Stomach smooth muscle (tissue), 2 donors: ENCODE measurements around the gene PSMD3.
"Not testable (repeated sequence)": the region's sequence is repeated elsewhere in the genome, so short reads cannot be mapped to it uniquely, and the experiment has no call there.

Experiments used
- H3K27ac ChIP-seq: one replicate; pipeline ENCODE4 v1.7.0; 2013; ENCODE audit warnings: mild to moderate bottlenecking, low read length, inconsistent platforms
- H3K27me3 ChIP-seq, 2 donors: one replicate each; pipeline ENCODE4 v1.7.0; 2013; ENCODE audit warnings: low read length in 2 of 2; ENCODE audit not compliant: insufficient read depth in 2 of 2, control insufficient read depth in 1 of 2
- H3K36me3 ChIP-seq, 2 donors: one replicate each; pipeline ENCODE4 v1.7.0; 2013; ENCODE audit warnings: low read length in 2 of 2; ENCODE audit not compliant: control insufficient read depth in 2 of 2, insufficient read depth in 2 of 2
- H3K4me1 ChIP-seq: one replicate; pipeline ENCODE4 v1.7.0; 2013; ENCODE audit warnings: low read length; ENCODE audit not compliant: control insufficient read depth, insufficient read depth
- H3K4me3 ChIP-seq, 2 donors: one replicate each; pipeline ENCODE4 v1.7.0; 2013; ENCODE audit warnings: low read length in 2 of 2
- H3K9ac ChIP-seq, 2 donors: one replicate each; pipeline ENCODE4 v1.7.0; 2013; ENCODE audit warnings: low read length in 2 of 2, mild to moderate bottlenecking in 1 of 2
- H3K9me3 ChIP-seq, 2 donors: one replicate each; pipeline ENCODE4 v1.7.0; 2013; ENCODE audit warnings: low read length in 2 of 2; ENCODE audit not compliant: control insufficient read depth in 2 of 2
- donor health status: healthy.
- donor health status: Pancreatic carcinoma.

Gene PSMD3

DNA sequence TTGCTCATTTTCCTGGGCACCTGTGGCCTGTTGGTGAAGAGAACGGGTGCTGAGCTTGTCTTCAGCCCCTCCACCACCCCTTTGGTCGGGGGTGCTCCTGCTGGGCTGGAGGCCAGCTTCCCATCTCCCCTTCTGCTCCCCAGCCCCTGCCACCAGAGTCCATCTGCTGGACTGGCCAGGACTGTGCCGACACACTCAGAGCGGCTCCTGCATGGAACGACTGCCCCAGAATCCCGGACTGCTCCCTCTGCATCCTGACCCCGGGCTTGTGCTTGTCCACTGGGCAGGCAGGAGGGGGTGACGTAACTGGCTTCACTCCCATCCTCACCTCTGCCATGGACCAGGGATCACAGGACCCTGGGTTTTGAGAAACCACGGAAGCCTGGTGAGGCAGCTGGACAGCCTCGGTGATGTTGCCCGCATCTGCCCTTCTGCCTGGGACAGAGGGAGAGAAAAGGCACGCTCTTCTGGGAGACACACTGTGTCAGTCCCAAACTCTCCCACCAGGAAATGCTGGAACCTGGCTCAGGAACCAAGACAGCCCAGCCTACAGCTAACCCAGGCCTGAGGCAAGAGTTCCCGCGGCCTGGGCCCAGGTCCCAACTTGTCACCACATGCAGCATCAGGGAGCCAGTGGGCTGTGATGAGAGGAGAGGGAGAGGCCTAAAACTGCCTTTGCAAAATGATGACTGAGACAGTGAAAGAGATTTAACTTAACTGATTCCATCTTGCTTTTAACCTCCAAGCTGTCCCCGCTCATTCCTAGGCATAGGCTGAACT lies 33.9 kb upstream of the PSMD3 start:
- Histone ChIP-seq H3K9ac (no peak overlapping the region), H3K4me1 (no peaks in the 10 kb centered on the region), H3K9me3 (no peaks in the 10 kb centered on the region), H3K27me3 (peaks cover 0 to 4% of the 10 kb centered on the region in 2 donors), H3K4me3 (no peak overlapping the region), H3K27ac (no peak overlapping the region), H3K36me3 (no peaks in the 10 kb centered on the region)

DNA sequence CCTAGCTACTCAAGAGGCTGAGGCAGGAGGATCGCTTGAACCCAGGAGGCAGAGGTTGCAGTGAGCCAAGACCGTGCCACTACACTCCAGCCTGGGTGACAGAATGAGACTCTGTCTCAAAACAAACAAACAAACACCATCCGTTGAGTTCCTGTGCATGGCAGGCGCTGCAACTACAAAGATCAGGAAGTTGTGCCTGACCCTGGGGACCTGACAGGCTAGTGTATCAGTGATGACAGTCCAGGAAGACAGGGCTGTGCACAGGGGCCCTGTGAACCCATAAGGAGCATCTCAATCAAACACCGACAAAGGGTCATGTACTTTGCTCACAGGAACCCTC lies 32.1 kb upstream of the PSMD3 start:
- not testable (repeated sequence) for H3K9ac ChIP-seq, H3K36me3 ChIP-seq, H3K4me1 ChIP-seq, H3K27ac ChIP-seq, H3K27me3 ChIP-seq, H3K9me3 ChIP-seq, H3K4me3 ChIP-seq

DNA sequence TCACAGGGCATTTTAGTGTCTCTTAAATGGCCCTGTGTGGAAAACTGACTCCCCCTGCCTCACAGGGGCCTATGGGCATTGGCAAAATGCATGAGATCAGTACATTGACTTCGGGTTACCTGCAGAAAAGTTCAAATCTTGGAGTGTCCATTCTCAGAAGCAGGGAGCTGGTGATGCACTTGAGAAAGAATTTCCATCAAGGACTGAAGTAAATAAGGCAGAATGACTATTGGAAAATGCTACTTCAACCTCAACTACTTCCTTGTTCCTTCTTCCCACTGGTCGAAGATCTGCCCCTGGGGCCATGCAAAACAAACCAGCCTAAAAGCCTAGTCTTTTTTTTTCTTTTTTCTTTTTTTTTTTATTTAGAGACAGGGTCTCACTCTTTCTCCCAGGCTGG lies 31.6 kb upstream of the PSMD3 start:
- H3K4me1 ChIP-seq, result peaks cover 11% of the 10 kb centered on the region
- no peaks in the 10 kb centered on the region for H3K36me3 ChIP-seq
- H3K27me3 ChIP-seq, result no peaks in the 10 kb centered on the region
- H3K27ac ChIP-seq, result no peak overlapping the region
- no peaks in the 10 kb centered on the region for H3K9me3 ChIP-seq
- H3K9ac ChIP-seq, result no peak overlapping the region
- no peak overlapping the region for H3K4me3 ChIP-seq

DNA sequence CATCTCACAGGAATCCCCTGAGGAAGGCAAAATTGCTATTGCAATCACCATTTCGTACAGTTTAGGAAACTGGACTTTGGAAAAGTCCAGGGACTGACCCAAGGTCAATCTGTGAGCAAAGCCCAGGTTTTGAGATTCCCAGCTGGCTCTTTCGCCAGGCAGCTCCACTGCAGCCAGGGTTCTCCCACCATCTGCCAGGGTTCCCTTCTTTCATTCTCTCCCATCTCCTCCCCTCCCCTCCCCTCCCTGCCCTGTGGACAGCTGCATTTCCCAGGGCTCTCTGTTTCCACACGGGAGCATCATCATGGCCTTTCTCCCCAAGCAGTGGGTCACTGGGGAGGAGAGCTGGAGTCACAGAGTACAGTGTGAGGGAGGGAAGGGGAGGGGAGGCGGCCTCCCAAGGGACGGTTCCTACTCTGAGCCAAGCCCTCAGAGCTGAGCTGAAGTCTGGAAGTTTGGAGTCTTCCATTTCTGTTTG lies 29.7 kb upstream of the PSMD3 start:
- peaks cover 11% of the 10 kb centered on the region for H3K4me1 ChIP-seq
- H3K36me3 ChIP-seq, result no peaks in the 10 kb centered on the region
- no peaks in the 10 kb centered on the region for H3K27me3 ChIP-seq
- no peak overlapping the region for H3K4me3 ChIP-seq
- no peaks in the 10 kb centered on the region for H3K9me3 ChIP-seq
- H3K9ac ChIP-seq, result no peak overlapping the region
- H3K27ac ChIP-seq, result no peak overlapping the region

GRCh38 chr17:39951924-39952679 lies 28.5 kb upstream of the PSMD3 start:
- peaks cover 11% of the 10 kb centered on the region for H3K4me1 ChIP-seq
- no peaks in the 10 kb centered on the region for H3K36me3 ChIP-seq
- H3K9me3 ChIP-seq, result no peaks in the 10 kb centered on the region
- peak overlapping the region; percentile 37 for H3K27ac ChIP-seq
- peak overlapping the region; percentile 52 to 74 for H3K4me3 ChIP-seq
- peak overlapping the region; percentile 26 to 55 for H3K9ac ChIP-seq
- no peaks in the 10 kb centered on the region for H3K27me3 ChIP-seq

GRCh38 chr17:39952680-39953470 lies 27.7 kb upstream of the PSMD3 start:
- H3K9ac ChIP-seq, result peak overlapping the region; percentile 55 to 57

GRCh38 chr17:39953471-39953888 lies 27.1 kb upstream of the PSMD3 start:
- Histone ChIP-seq H3K4me1 (peaks cover 11% of the 10 kb centered on the region), H3K27ac (peak overlapping the region; percentile 62), H3K36me3 (no peaks in the 10 kb centered on the region), H3K4me3 (peak overlapping the region; percentile 69 to 76), H3K27me3 (no peaks in the 10 kb centered on the region), H3K9ac (peak overlapping the region; percentile 21 to 57), H3K9me3 (no peaks in the 10 kb centered on the region)

More at GRCh38 chr17:39952680-39953470, 27.7 kb upstream of the PSMD3 start:
- H3K4me1 ChIP-seq, result peaks cover 11% of the 10 kb centered on the region
- no peaks in the 10 kb centered on the region for H3K36me3 ChIP-seq
- no peaks in the 10 kb centered on the region for H3K9me3 ChIP-seq
- peak overlapping the region; percentile 69 to 76 for H3K4me3 ChIP-seq
- no peaks in the 10 kb centered on the region for H3K27me3 ChIP-seq
- H3K27ac ChIP-seq, result peak overlapping the region; percentile 62

DNA sequence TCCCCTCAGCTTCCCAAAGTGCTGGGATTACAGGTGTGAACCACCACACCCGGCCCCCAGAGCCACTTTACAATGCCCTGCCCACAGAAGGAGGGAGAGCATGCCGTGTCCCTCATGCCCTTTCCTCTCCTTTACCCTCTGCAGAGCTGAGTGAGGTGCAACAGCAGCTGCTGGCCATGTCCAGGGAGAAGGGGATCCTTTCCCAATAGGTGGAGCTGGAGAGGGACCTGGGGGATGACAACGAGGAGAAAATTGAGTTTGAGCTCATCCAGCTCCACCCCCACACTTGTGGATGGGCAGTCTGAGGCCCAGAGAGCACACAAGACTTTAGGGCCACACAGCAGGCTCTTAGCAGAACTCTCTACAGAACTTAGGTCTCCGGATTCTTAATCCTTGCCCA lies 25.7 kb upstream of the PSMD3 start:
- Histone ChIP-seq H3K4me3 (no peak overlapping the region), H3K27me3 (no peaks in the 10 kb centered on the region), H3K4me1 (peaks cover 11% of the 10 kb centered on the region), H3K27ac (no peak overlapping the region), H3K36me3 (no peaks in the 10 kb centered on the region), H3K9ac (no peak overlapping the region), H3K9me3 (no peaks in the 10 kb centered on the region)

DNA sequence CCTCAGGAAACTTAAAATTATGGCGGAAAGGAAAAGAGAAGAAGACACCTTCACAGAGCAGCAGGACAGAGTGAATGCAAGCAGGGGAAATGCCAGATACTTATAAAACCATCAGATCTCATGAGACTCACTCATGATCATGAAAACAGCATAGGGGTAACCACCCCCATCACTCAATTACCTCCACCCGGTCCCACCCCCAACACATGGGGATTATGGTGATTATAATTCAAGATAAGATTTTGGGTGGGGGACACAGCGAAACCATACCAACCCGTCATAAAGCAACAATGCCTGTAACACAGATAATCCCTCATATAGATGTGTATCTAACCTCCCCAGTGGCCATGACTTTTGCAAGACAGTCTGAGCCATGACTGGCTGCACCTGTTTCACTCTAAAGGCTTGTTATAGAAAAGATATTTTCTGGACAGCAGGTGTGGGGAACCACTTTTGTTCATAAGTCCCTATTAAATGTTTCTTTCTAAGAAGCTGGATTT lies 24.8 kb upstream of the PSMD3 start:
- peaks cover 11% of the 10 kb centered on the region for H3K4me1 ChIP-seq
- H3K9me3 ChIP-seq, result no peaks in the 10 kb centered on the region

GRCh38 chr17:39960524-39961041 lies 20.0 kb upstream of the PSMD3 start:
- Histone ChIP-seq H3K36me3 (no peaks in the 10 kb centered on the region), H3K9me3 (no peaks in the 10 kb centered on the region), H3K27me3 (peaks cover 2 to 3% of the 10 kb centered on the region in 2 donors), H3K4me3 (no peak overlapping the region), H3K9ac (no peak overlapping the region), H3K27ac (no peak overlapping the region), H3K4me1 (no peaks in the 10 kb centered on the region)

More for the DNA sequence above, 24.8 kb upstream of the PSMD3 start:
- Histone ChIP-seq H3K4me3 (no peak overlapping the region), H3K36me3 (no peaks in the 10 kb centered on the region), H3K27me3 (peaks cover 0 to 2% of the 10 kb centered on the region in 2 donors), H3K9ac (no peak overlapping the region), H3K27ac (no peak overlapping the region)
